ENCODE measurements around the gene PIK3CA. TPM values are rescaled to one million over a fixed set of nuclear protein-coding genes. Genes with fewer than 3 reads are reported as not detected.

Gene PIK3CA
- total and polyA plus RNA-seq, 2 experiments from 2014 or later, result 5.1 to 13.4 TPM

GRCh38 chr3:179182902-179183301 lies 34.7 kb downstream of the PIK3CA start:
- Histone ChIP-seq H3K4me3 (no peak overlapping the region), H3K27me3 (ENCODE audit: insufficient read depth) (no peaks in the 10 kb centered on the region), H3F3A (replicated peaks; ENCODE audit: low read depth) (no peaks in the 10 kb centered on the region), H2AFZ (no peak overlapping the region), H3K9me2 (ENCODE audit: insufficient read depth) (no peaks in the 10 kb centered on the region), H3K4me1 (ENCODE audit: insufficient read depth) (peaks cover 14% of the 10 kb centered on the region), H3K36me3 (ENCODE audit: insufficient read depth) (no peaks in the 10 kb centered on the region), H3K4me2 (no peak overlapping the region), H3K79me2 (replicated peaks; ENCODE audit: insufficient read depth) (peaks cover 58% of the 10 kb centered on the region), H3K27ac (ENCODE audit: low read depth) (no peak overlapping the region), H4K20me1 (replicated peaks; ENCODE audit: insufficient read depth) (no peaks in the 10 kb centered on the region; the same call in 1 of the 2 replicates)
- H3K27ac Mint-ChIP-seq, result no peak overlapping the region
- H3K4me1 Mint-ChIP-seq, result peaks cover 19% of the 10 kb centered on the region
- no peak for ATAC-seq
- TF ChIP-seq REST (IDR thresholded peaks at IDR 0.05; ENCODE audit: unreplicated experiment), result no peak
- no peak for TF ChIP-seq EZH2 (IDR thresholded peaks at IDR 0.05; ENCODE audit: low read depth, unreplicated experiment)
- TF ChIP-seq ETS1 (IDR thresholded peaks at IDR 0.05), result no peak
- TF ChIP-seq POLR2AphosphoS5 (IDR thresholded peaks at IDR 0.05; ENCODE audit: low read depth), result no peak
- no peak for TF ChIP-seq STAT1 (IDR thresholded peaks at IDR 0.05; ENCODE audit: unreplicated experiment)
- no peak for TF ChIP-seq EZH2phosphoT487 (IDR thresholded peaks at IDR 0.05; ENCODE audit: unreplicated experiment)
- no peak for TF ChIP-seq ZNF331 (CRISPR knock-in tag; IDR thresholded peaks at IDR 0.05; ENCODE audit: low read depth)
- TF ChIP-seq JUNB (IDR thresholded peaks at IDR 0.05; ENCODE audit: unreplicated experiment), result no peak
- no peak for TF ChIP-seq NANOG (IDR thresholded peaks at IDR 0.05; ENCODE audit: borderline replicate concordance)
- no peak for TF ChIP-seq CTCF (conservative IDR thresholded peaks at IDR 0.05; ENCODE audit: low read depth in 2 of 2)
- no peaks in the 10 kb centered on the region for H3K36me3 Mint-ChIP-seq (ENCODE audit: low read depth)
- H3K4me3 Mint-ChIP-seq, result no peak overlapping the region
- no peak for DNase-seq (ENCODE audit: low spot score)
- no peaks in the 10 kb centered on the region for H3K9me3 Mint-ChIP-seq
- no peaks in the 10 kb centered on the region for H3K27me3 Mint-ChIP-seq (ENCODE audit: insufficient read depth, low read depth, poor library complexity)

- H3K9me3 Mint-ChIP-seq, result no peaks in the 10 kb centered on the region
- no peak overlapping the region for H3K27ac Mint-ChIP-seq
- Histone ChIP-seq H3K9me2 (ENCODE audit: insufficient read depth) (no peaks in the 10 kb centered on the region), H3K36me3 (ENCODE audit: insufficient read depth) (no peaks in the 10 kb centered on the region), H3K4me1 (ENCODE audit: insufficient read depth) (peaks cover 23% of the 10 kb centered on the region), H2AFZ (no peak overlapping the region), H4K20me1 (replicated peaks; ENCODE audit: insufficient read depth) (no peaks in the 10 kb centered on the region; the same call in 1 of the 2 replicates), H3K79me2 (replicated peaks; ENCODE audit: insufficient read depth) (peaks cover 70% of the 10 kb centered on the region), H3F3A (replicated peaks; ENCODE audit: low read depth) (no peaks in the 10 kb centered on the region), H3K27me3 (ENCODE audit: insufficient read depth) (no peaks in the 10 kb centered on the region), H3K4me3 (no peak overlapping the region), H3K4me2 (no peak overlapping the region), H3K27ac (ENCODE audit: low read depth) (no peak overlapping the region)
- peaks cover 21% of the 10 kb centered on the region for H3K4me1 Mint-ChIP-seq
- no peaks in the 10 kb centered on the region for H3K36me3 Mint-ChIP-seq (ENCODE audit: low read depth)
- H3K27me3 Mint-ChIP-seq (ENCODE audit: insufficient read depth, low read depth, poor library complexity), result no peaks in the 10 kb centered on the region
- ATAC-seq (no peak), DNase-seq (ENCODE audit: low spot score) (no peak)
- no peak overlapping the region for H3K4me3 Mint-ChIP-seq
- TF ChIP-seq ETS1 (IDR thresholded peaks at IDR 0.05) (no peak), ZNF114 (CRISPR knock-in tag; IDR thresholded peaks at IDR 0.05) (no peak), NANOG (IDR thresholded peaks at IDR 0.05; ENCODE audit: borderline replicate concordance) (no peak), CREB1 (CRISPR knock-in tag; IDR thresholded peaks at IDR 0.05; ENCODE audit: low read depth) (no peak)
These were observed 36.7 kb downstream of the PIK3CA start for GRCh38 chr3:179184826-179185225.
